ENCODE measurements around the gene LRP3. TPM values are rescaled to one million over a fixed set of nuclear protein-coding genes. Genes with fewer than 3 reads are reported as not detected.

The LRP3 gene
- total RNA-seq, 1 experiment from 2014 or later: 20.4 TPM

GRCh38 chr19:33233056-33233873, 39.1 kb downstream of the LRP3 start:
- ChIA-PET POLR2A (ENCODE audit: unreplicated experiment) (no interaction called here), CTCF (no interaction called here)
- H3K4me2 ChIP-seq (ENCODE audit: low read length): no peak overlapping the region
- H3K4me3 ChIP-seq (ENCODE audit: low read length): no peak overlapping the region
- DNase-seq (no peak), ATAC-seq (no peak)
- no peaks in the 10 kb centered on the region for H3F3A ChIP-seq (ENCODE audit: low read length, unreplicated experiment)
- H3K36me3 ChIP-seq (ENCODE audit: low read depth, low read length): no peaks in the 10 kb centered on the region
- TF ChIP-seq, protein P1, sequence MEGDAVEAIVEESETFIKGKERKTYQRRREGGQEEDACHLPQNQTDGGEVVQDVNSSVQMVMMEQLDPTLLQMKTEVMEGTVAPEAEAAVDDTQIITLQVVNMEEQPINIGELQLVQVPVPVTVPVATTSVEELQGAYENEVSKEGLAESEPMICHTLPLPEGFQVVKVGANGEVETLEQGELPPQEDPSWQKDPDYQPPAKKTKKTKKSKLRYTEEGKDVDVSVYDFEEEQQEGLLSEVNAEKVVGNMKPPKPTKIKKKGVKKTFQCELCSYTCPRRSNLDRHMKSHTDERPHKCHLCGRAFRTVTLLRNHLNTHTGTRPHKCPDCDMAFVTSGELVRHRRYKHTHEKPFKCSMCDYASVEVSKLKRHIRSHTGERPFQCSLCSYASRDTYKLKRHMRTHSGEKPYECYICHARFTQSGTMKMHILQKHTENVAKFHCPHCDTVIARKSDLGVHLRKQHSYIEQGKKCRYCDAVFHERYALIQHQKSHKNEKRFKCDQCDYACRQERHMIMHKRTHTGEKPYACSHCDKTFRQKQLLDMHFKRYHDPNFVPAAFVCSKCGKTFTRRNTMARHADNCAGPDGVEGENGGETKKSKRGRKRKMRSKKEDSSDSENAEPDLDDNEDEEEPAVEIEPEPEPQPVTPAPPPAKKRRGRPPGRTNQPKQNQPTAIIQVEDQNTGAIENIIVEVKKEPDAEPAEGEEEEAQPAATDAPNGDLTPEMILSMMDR (conservative IDR thresholded peaks at IDR 0.05; ENCODE audit: low read depth, low read length): no peak
- TF ChIP-seq EZH2 (IDR thresholded peaks at IDR 0.05; ENCODE audit: low read length, unreplicated experiment) (no peak), EZH2phosphoT487 (IDR thresholded peaks at IDR 0.05; ENCODE audit: borderline replicate concordance, low read length) (no peak)
- H3K9me3 ChIP-seq (ENCODE audit: low read length): no peaks in the 10 kb centered on the region
- intact Hi-C loops (cut with micrococcal nuclease): no loop called here
- no peaks in the 10 kb centered on the region for H3K27me3 ChIP-seq (ENCODE audit: low read length)
- BruUV-seq (replicated peaks): no TSS peak
- H4K20me1 ChIP-seq (ENCODE audit: low read length): no peaks in the 10 kb centered on the region
- no peaks in the 10 kb centered on the region for H3K79me2 ChIP-seq (ENCODE audit: low read length)
- H3K4me1 ChIP-seq (ENCODE audit: insufficient read depth, low read length): no peaks in the 10 kb centered on the region
- H3K27ac ChIP-seq (ENCODE audit: low read length): no peak overlapping the region
- H2AFZ ChIP-seq (ENCODE audit: low read length): no peak overlapping the region
- H3K9ac ChIP-seq (ENCODE audit: low read length): no peak overlapping the region
- no peaks in the 10 kb centered on the region for H3K9me2 ChIP-seq (replicated peaks; ENCODE audit: low read length)

- no peaks in the 10 kb centered on the region for H3K27me3 ChIP-seq (ENCODE audit: low read length)
- no peak overlapping the region for H3K27ac ChIP-seq (ENCODE audit: low read length)
- no peak overlapping the region for H3K9ac ChIP-seq (ENCODE audit: low read length)
- no peaks in the 10 kb centered on the region for H3K9me2 ChIP-seq (replicated peaks; ENCODE audit: low read length)
- DNase-seq (no peak), ATAC-seq (no peak)
- no peaks in the 10 kb centered on the region for H3K4me1 ChIP-seq (ENCODE audit: insufficient read depth, low read length)
- no peaks in the 10 kb centered on the region for H4K20me1 ChIP-seq (ENCODE audit: low read length)
- H3K79me2 ChIP-seq (ENCODE audit: low read length): no peaks in the 10 kb centered on the region
- no TSS peak for BruUV-seq (replicated peaks)
- ChIA-PET POLR2A (ENCODE audit: unreplicated experiment) (no interaction called here), CTCF (no interaction called here)
- no peak overlapping the region for H3K4me3 ChIP-seq (ENCODE audit: low read length)
- H3K4me2 ChIP-seq (ENCODE audit: low read length): no peak overlapping the region
- H3K36me3 ChIP-seq (ENCODE audit: low read depth, low read length): no peaks in the 10 kb centered on the region
- no peaks in the 10 kb centered on the region for H3K9me3 ChIP-seq (ENCODE audit: low read length)
- intact Hi-C loops (cut with micrococcal nuclease): loop anchor here (2.0 kb wide), 1 partner anchor 537 kb away; no protein-coding TSS in a partner anchor
- TF ChIP-seq EZH2phosphoT487 (IDR thresholded peaks at IDR 0.05; ENCODE audit: borderline replicate concordance, low read length) (no peak), EZH2 (IDR thresholded peaks at IDR 0.05; ENCODE audit: low read length, unreplicated experiment) (no peak)
- TF ChIP-seq, protein P1 (conservative IDR thresholded peaks at IDR 0.05; ENCODE audit: low read depth, low read length): no peak
- H2AFZ ChIP-seq (ENCODE audit: low read length): no peak overlapping the region
- no peaks in the 10 kb centered on the region for H3F3A ChIP-seq (ENCODE audit: low read length, unreplicated experiment)
Measured at GRCh38 chr19:33234092-33234491, 40.0 kb downstream of the LRP3 start.

GRCh38 chr19:33234736-33235135, 40.6 kb downstream of the LRP3 start:
- Histone ChIP-seq H3K36me3 (ENCODE audit: low read depth, low read length) (no peaks in the 10 kb centered on the region), H3K27me3 (ENCODE audit: low read length) (no peaks in the 10 kb centered on the region), H3K79me2 (ENCODE audit: low read length) (no peaks in the 10 kb centered on the region), H3K4me3 (ENCODE audit: low read length) (no peak overlapping the region), H3K9me2 (replicated peaks; ENCODE audit: low read length) (no peaks in the 10 kb centered on the region), H4K20me1 (ENCODE audit: low read length) (no peaks in the 10 kb centered on the region), H3K9me3 (ENCODE audit: low read length) (no peaks in the 10 kb centered on the region), H3K9ac (ENCODE audit: low read length) (no peak overlapping the region), H3F3A (ENCODE audit: low read length, unreplicated experiment) (no peaks in the 10 kb centered on the region), H3K4me2 (ENCODE audit: low read length) (no peak overlapping the region), H3K27ac (ENCODE audit: low read length) (no peak overlapping the region), H3K4me1 (ENCODE audit: insufficient read depth, low read length) (no peaks in the 10 kb centered on the region), H2AFZ (ENCODE audit: low read length) (no peak overlapping the region)
- BruUV-seq (replicated peaks): no TSS peak
- no peak for TF ChIP-seq EZH2 (IDR thresholded peaks at IDR 0.05; ENCODE audit: low read length, unreplicated experiment)
- no peak for TF ChIP-seq EZH2phosphoT487 (IDR thresholded peaks at IDR 0.05; ENCODE audit: borderline replicate concordance, low read length)
- TF ChIP-seq, protein P1 (conservative IDR thresholded peaks at IDR 0.05; ENCODE audit: low read depth, low read length): no peak
- POLR2A ChIA-PET (ENCODE audit: unreplicated experiment): no interaction called here
- CTCF ChIA-PET: no interaction called here
- DNase-seq: no peak
- no peak for ATAC-seq
- intact Hi-C loops (cut with micrococcal nuclease): loop anchor here (1.0 to 5.0 kb wide), 3 partner anchors 92 to 536 kb away; no protein-coding TSS in a partner anchor
